GM23248 (cell line): ENCODE results near the gene RNF224. TPM values are rescaled to one million over a fixed set of nuclear protein-coding genes. Genes with fewer than 3 reads are reported as not detected.

Experiments
- DNase-seq: peaks from one replicate; pipeline ENCODE4 v3.0.0-alpha.2; 2015
- H2AFZ ChIP-seq: fragments of 200-600 bp; sonication (generic); 2 replicates; pipeline ENCODE4 v1.6.1; 2016; ENCODE audit warnings: antibody characterized with exemption
- H3F3A ChIP-seq: fragments of 200-600 bp; sonication (generic); 2 replicates; pipeline ENCODE4 v1.6.1; 2016; ENCODE audit warnings: mild to moderate bottlenecking, antibody characterized with exemption, mixed run types; ENCODE audit not compliant: insufficient read depth
- H3K27ac ChIP-seq: fragments of 200-600 bp; sonication (generic); 2 replicates; pipeline ENCODE4 v1.5.1; 2016; ENCODE audit warnings: mild to moderate bottlenecking
- H3K27me3 ChIP-seq: fragments of 200-600 bp; sonication (generic); replicated peaks from 2 replicates; pipeline ENCODE4 v1.6.1; 2016; ENCODE audit warnings: mild to moderate bottlenecking; ENCODE audit not compliant: insufficient read depth
- H3K36me3 ChIP-seq: fragments of 200-600 bp; sonication (generic); 2 replicates; pipeline ENCODE4 v1.6.1; 2016; ENCODE audit warnings: low read depth, mild to moderate bottlenecking
- H3K4me1 ChIP-seq: fragments of 200-600 bp; sonication (generic); 2 replicates; pipeline ENCODE4 v1.6.1; 2016; ENCODE audit warnings: mild to moderate bottlenecking; ENCODE audit not compliant: insufficient read depth
- H3K4me2 ChIP-seq: fragments of 200-600 bp; sonication (generic); one replicate; pipeline ENCODE4 v1.6.1; 2016; ENCODE audit warnings: mild to moderate bottlenecking; ENCODE audit not compliant: unreplicated experiment
- H3K4me3 ChIP-seq: fragments of 200-600 bp; sonication (generic); 2 replicates; pipeline ENCODE4 v1.5.1; 2016; ENCODE audit warnings: mild to moderate bottlenecking
- H3K79me2 ChIP-seq: fragments of 200-600 bp; sonication (generic); 2 replicates; pipeline ENCODE4 v1.6.1; 2016; ENCODE audit warnings: mild to moderate bottlenecking; ENCODE audit not compliant: insufficient read depth
- H3K9ac ChIP-seq: fragments of 200-600 bp; sonication (generic); 2 replicates; pipeline ENCODE4 v1.6.1; 2016; ENCODE audit warnings: mild to moderate bottlenecking
- H3K9me2 ChIP-seq: fragments of 200-600 bp; sonication (generic); 2 replicates; pipeline ENCODE4 v1.6.1; 2016; ENCODE audit warnings: mixed run types, mild to moderate bottlenecking, moderate library complexity; ENCODE audit not compliant: insufficient read depth
- H3K9me3 ChIP-seq: fragments of 200-600 bp; sonication (generic); one replicate; pipeline ENCODE4 v1.6.1; 2017; ENCODE audit warnings: low read depth
- H4K20me1 ChIP-seq: fragments of 200-600 bp; sonication (generic); 2 replicates; pipeline ENCODE4 v1.6.0; 2016; ENCODE audit not compliant: insufficient read depth
- EZH2 ChIP-seq: fragments of 200-600 bp; sonication (generic); IDR thresholded peaks from 2 replicates; pipeline ENCODE4 v1.6.1; 2018; ENCODE audit warnings: antibody characterized with exemption, mild to moderate bottlenecking; ENCODE audit not compliant: insufficient read depth, poor library complexity, severe bottlenecking
- EZH2phosphoT487 ChIP-seq: fragments of 200-600 bp; sonication (generic); IDR thresholded peaks from 2 replicates; pipeline ENCODE4 v1.6.1; 2018; ENCODE audit warnings: antibody characterized with exemption, moderate library complexity, mild to moderate bottlenecking, low read depth; ENCODE audit not compliant: insufficient read depth
- WGBS, 2 experiments: methylation state at CpG; one replicate each; pipeline ENCODE4 v1.1.6; 2015 to 2017; ENCODE audit warnings: low lambda C conversion rate in 2 of 2, low coverage in 1 of 2; ENCODE audit errors: missing lambda C conversion rate in 2 of 2; 5-methylcytosine and 5-hydroxymethylcytosine counted together
- in situ Hi-C: fragments of 300-500 bp; cut with MboI; formaldehyde crosslinking; loops from 2 replicates; pipeline ENCODE4 v1.15.0; 2020
- polyA plus RNA-seq: library from polyadenylated mRNA; unstranded; fragments of >200 nt; fragmentation: Nextera tagmentation; extraction: Ambion mirVana; gene quantifications from 2 replicates; pipeline ENCODE4 v1.2.1, GENCODE V29; 2016
- total RNA-seq: library from RNA; depleted of rRNA; stranded (reverse); fragments of >200 nt; shearing (Covaris generic); gene quantifications from 2 replicates; pipeline ENCODE4 v1.2.3, GENCODE V29; 2014

The RNF224 gene
- total and polyA plus RNA-seq, 2 experiments from 2014 or later, result not detected

GRCh38 chr9:137193771-137194170, 33.5 kb upstream of the RNF224 start:
- Histone ChIP-seq H3F3A (peaks cover 10% of the 10 kb centered on the region), H3K4me2 (no peak overlapping the region), H3K4me3 (no peak overlapping the region), H3K9me2 (no peaks in the 10 kb centered on the region), H3K27me3 (no peaks in the 10 kb centered on the region), H3K36me3 (no peaks in the 10 kb centered on the region), H4K20me1 (no peaks in the 10 kb centered on the region), H3K79me2 (peaks cover 89% of the 10 kb centered on the region), H3K27ac (no peak overlapping the region), H3K9ac (no peak overlapping the region), H3K9me3 (no peaks in the 10 kb centered on the region), H2AFZ (no peak overlapping the region), H3K4me1 (peaks cover 14% of the 10 kb centered on the region)
- TF ChIP-seq EZH2, result no peak
- TF ChIP-seq EZH2phosphoT487, result no peak
- no peak for DNase-seq
- WGBS, 2 experiments, result 79 to 80% methylated on average over 11 to 14 of the region's 14 CpGs
- in situ Hi-C loops, result no loop called here

- Histone ChIP-seq H3K4me2 (no peak overlapping the region), H3F3A (peaks cover 8% of the 10 kb centered on the region), H3K36me3 (no peaks in the 10 kb centered on the region), H3K9me3 (no peaks in the 10 kb centered on the region), H3K4me3 (no peak overlapping the region), H3K27ac (no peak overlapping the region), H4K20me1 (no peaks in the 10 kb centered on the region), H3K79me2 (peaks cover 94% of the 10 kb centered on the region), H2AFZ (no peak overlapping the region), H3K9me2 (no peaks in the 10 kb centered on the region), H3K9ac (no peak overlapping the region), H3K4me1 (peaks cover 16% of the 10 kb centered on the region), H3K27me3 (no peaks in the 10 kb centered on the region)
- TF ChIP-seq EZH2phosphoT487, result no peak
- no peak for TF ChIP-seq EZH2
- no peak for DNase-seq
- 70 to 72% methylated on average over 10 of the region's 16 CpGs for WGBS, 2 experiments
- in situ Hi-C loops, result no loop called here
Observed at GRCh38 chr9:137194388-137194787, 32.9 kb upstream of the RNF224 start.

- WGBS, 2 experiments, result 68 to 81% methylated on average over 10 of the region's 10 CpGs
- no peak overlapping the region for H3K27ac ChIP-seq
- H3K4me3 ChIP-seq, result no peak overlapping the region
- TF ChIP-seq EZH2phosphoT487, result no peak
- H3K79me2 ChIP-seq, result peaks cover 93% of the 10 kb centered on the region
- H4K20me1 ChIP-seq, result no peaks in the 10 kb centered on the region
- no peak overlapping the region for H2AFZ ChIP-seq
- DNase-seq, result no peak
- H3F3A ChIP-seq, result peaks cover 3% of the 10 kb centered on the region
- H3K36me3 ChIP-seq, result no peaks in the 10 kb centered on the region
- H3K4me1 ChIP-seq, result peaks cover 11% of the 10 kb centered on the region
- H3K9me3 ChIP-seq, result no peaks in the 10 kb centered on the region
- H3K9me2 ChIP-seq, result no peaks in the 10 kb centered on the region
- no peak overlapping the region for H3K9ac ChIP-seq
- no peaks in the 10 kb centered on the region for H3K27me3 ChIP-seq
- in situ Hi-C loops, result no loop called here
- H3K4me2 ChIP-seq, result no peak overlapping the region
Observed at GRCh38 chr9:137194909-137195308, 32.4 kb upstream of the RNF224 start.

GRCh38 chr9:137195525-137196220, 31.6 kb upstream of the RNF224 start:
- Histone ChIP-seq H4K20me1 (no peaks in the 10 kb centered on the region), H3K4me1 (0 out of 2 replicates have a peak, but pooled peaks cover 9% of the 10 kb centered on the region), H3K9ac (no peak overlapping the region), H3K79me2 (peaks cover 86% of the 10 kb centered on the region), H3K27me3 (no peaks in the 10 kb centered on the region), H3K36me3 (no peaks in the 10 kb centered on the region), H3K9me3 (no peaks in the 10 kb centered on the region), H2AFZ (no peak overlapping the region), H3K4me2 (no peak overlapping the region), H3K27ac (no peak overlapping the region), H3K4me3 (no peak overlapping the region), H3F3A (no peaks in the 10 kb centered on the region), H3K9me2 (no peaks in the 10 kb centered on the region)
- no peak for TF ChIP-seq EZH2phosphoT487
- TF ChIP-seq EZH2, result no peak
- DNase-seq, result no peak
- in situ Hi-C loops, result no loop called here
- 88 to 91% methylated on average over 15 to 19 of the region's 21 CpGs for WGBS, 2 experiments
